ENCODE results near the gene FAM43A.

Gene FAM43A

GRCh38 chr3:194705227-194705626 is 19.5 kb downstream of the FAM43A start:
- peaks cover 4% of the 10 kb centered on the region for H3K4me1 ChIP-seq
- H3K9me3 ChIP-seq = no peaks in the 10 kb centered on the region
- DNase-seq (ENCODE audit: low spot score in 2 of 2) = no peak
- no peak overlapping the region for H3K4me3 ChIP-seq
- in situ Hi-C loops (cut with MboI; ENCODE audit: low sequenced_read_pairs) = no loop called here
- H3K27me3 ChIP-seq (ENCODE audit: low read depth) = no peaks in the 10 kb centered on the region
- H3K36me3 ChIP-seq (replicated peaks) = no peaks in the 10 kb centered on the region

GRCh38 chr3:194705761-194706160 is 20.1 kb downstream of the FAM43A start:
- Histone ChIP-seq H3K27me3 (ENCODE audit: low read depth) (no peaks in the 10 kb centered on the region), H3K36me3 (replicated peaks) (no peaks in the 10 kb centered on the region), H3K4me3 (no peak overlapping the region), H3K4me1 (peaks cover 5% of the 10 kb centered on the region), H3K9me3 (no peaks in the 10 kb centered on the region)
- in situ Hi-C loops (cut with MboI; ENCODE audit: low sequenced_read_pairs) = no loop called here
- DNase-seq (ENCODE audit: low spot score in 2 of 2) = no peak

- Histone ChIP-seq H3K9me3 (no peaks in the 10 kb centered on the region), H3K27me3 (ENCODE audit: low read depth) (no peaks in the 10 kb centered on the region), H3K36me3 (replicated peaks) (no peaks in the 10 kb centered on the region), H3K4me1 (peaks cover 5% of the 10 kb centered on the region), H3K4me3 (no peak overlapping the region)
- DNase-seq (ENCODE audit: low spot score in 2 of 2) = no peak
- in situ Hi-C loops (cut with MboI; ENCODE audit: low sequenced_read_pairs) = no loop called here
Observed at GRCh38 chr3:194707147-194707540, 21.5 kb downstream of the FAM43A start.

- Histone ChIP-seq H3K9me3 (no peaks in the 10 kb centered on the region), H3K36me3 (replicated peaks) (no peaks in the 10 kb centered on the region), H3K4me3 (no peak overlapping the region), H3K27me3 (ENCODE audit: low read depth) (no peaks in the 10 kb centered on the region), H3K4me1 (peaks cover 5% of the 10 kb centered on the region)
- no peak for DNase-seq (ENCODE audit: low spot score in 2 of 2)
- in situ Hi-C loops (cut with MboI; ENCODE audit: low sequenced_read_pairs) = no loop called here
Observed at GRCh38 chr3:194711286-194711685, 25.6 kb downstream of the FAM43A start.

GRCh38 chr3:194711913-194712312 is 26.2 kb downstream of the FAM43A start:
- peaks cover 5% of the 10 kb centered on the region for H3K4me1 ChIP-seq
- H3K36me3 ChIP-seq (replicated peaks) = no peaks in the 10 kb centered on the region
- no peaks in the 10 kb centered on the region for H3K27me3 ChIP-seq (ENCODE audit: low read depth)
- in situ Hi-C loops (cut with MboI; ENCODE audit: low sequenced_read_pairs) = no loop called here
- no peaks in the 10 kb centered on the region for H3K9me3 ChIP-seq
- no peak overlapping the region for H3K4me3 ChIP-seq
- no peak for DNase-seq (ENCODE audit: low spot score in 2 of 2)

- in situ Hi-C loops (cut with MboI; ENCODE audit: low sequenced_read_pairs) = no loop called here
- H3K36me3 ChIP-seq (replicated peaks) = no peaks in the 10 kb centered on the region
- H3K4me3 ChIP-seq = no peak overlapping the region
- no peaks in the 10 kb centered on the region for H3K9me3 ChIP-seq
- no peaks in the 10 kb centered on the region for H3K27me3 ChIP-seq (ENCODE audit: low read depth)
- no peak for DNase-seq (ENCODE audit: low spot score in 2 of 2)
- H3K4me1 ChIP-seq = peaks cover 5% of the 10 kb centered on the region
Observed at GRCh38 chr3:194713299-194714136, 27.8 kb downstream of the FAM43A start.

- Histone ChIP-seq H3K4me1 (peaks cover 5% of the 10 kb centered on the region), H3K27me3 (ENCODE audit: low read depth) (no peaks in the 10 kb centered on the region), H3K9me3 (no peaks in the 10 kb centered on the region), H3K36me3 (replicated peaks) (no peaks in the 10 kb centered on the region), H3K4me3 (no peak overlapping the region)
- in situ Hi-C loops (cut with MboI; ENCODE audit: low sequenced_read_pairs) = no loop called here
- no peak for DNase-seq (ENCODE audit: low spot score in 2 of 2)
Observed at GRCh38 chr3:194714137-194714455, 28.4 kb downstream of the FAM43A start.

GRCh38 chr3:194714564-194714963 is 28.9 kb downstream of the FAM43A start:
- no peaks in the 10 kb centered on the region for H3K9me3 ChIP-seq
- in situ Hi-C loops (cut with MboI; ENCODE audit: low sequenced_read_pairs) = no loop called here

GRCh38 chr3:194715022-194715800 is 29.5 kb downstream of the FAM43A start:
- H3K9me3 ChIP-seq = no peaks in the 10 kb centered on the region
- DNase-seq (ENCODE audit: low spot score in 2 of 2) = no peak
- H3K36me3 ChIP-seq (replicated peaks) = no peaks in the 10 kb centered on the region
- H3K4me1 ChIP-seq = peaks cover under 1% of the 10 kb centered on the region
- no peak overlapping the region for H3K4me3 ChIP-seq
- in situ Hi-C loops (cut with MboI; ENCODE audit: low sequenced_read_pairs) = no loop called here
- H3K27me3 ChIP-seq (ENCODE audit: low read depth) = no peaks in the 10 kb centered on the region

More at GRCh38 chr3:194714564-194714963, 28.9 kb downstream of the FAM43A start:
- Histone ChIP-seq H3K4me1 (peaks cover 5% of the 10 kb centered on the region), H3K4me3 (no peak overlapping the region), H3K36me3 (replicated peaks) (no peaks in the 10 kb centered on the region), H3K27me3 (ENCODE audit: low read depth) (no peaks in the 10 kb centered on the region)
- DNase-seq (ENCODE audit: low spot score in 2 of 2) = no peak

GRCh38 chr3:194718079-194718478 is 32.4 kb downstream of the FAM43A start:
- no peak for DNase-seq (ENCODE audit: low spot score in 2 of 2)
- H3K4me3 ChIP-seq = no peak overlapping the region
- no peaks in the 10 kb centered on the region for H3K36me3 ChIP-seq (replicated peaks)
- no peaks in the 10 kb centered on the region for H3K9me3 ChIP-seq
- no peaks in the 10 kb centered on the region for H3K27me3 ChIP-seq (ENCODE audit: low read depth)
- in situ Hi-C loops (cut with MboI; ENCODE audit: low sequenced_read_pairs) = no loop called here
- peaks cover 8% of the 10 kb centered on the region for H3K4me1 ChIP-seq

- peaks cover 16% of the 10 kb centered on the region for H3K4me1 ChIP-seq
Observed at GRCh38 chr3:194720048-194720447, 34.4 kb downstream of the FAM43A start.

GRCh38 chr3:194723846-194724618 is 38.3 kb downstream of the FAM43A start:
- peaks cover 16% of the 10 kb centered on the region for H3K4me1 ChIP-seq
- no peak overlapping the region for H3K4me3 ChIP-seq
- H3K27me3 ChIP-seq (ENCODE audit: low read depth) = no peaks in the 10 kb centered on the region
- no peaks in the 10 kb centered on the region for H3K36me3 ChIP-seq (replicated peaks)
- DNase-seq (ENCODE audit: low spot score in 2 of 2) = no peak
- in situ Hi-C loops (cut with MboI; ENCODE audit: low sequenced_read_pairs) = no loop called here
- no peaks in the 10 kb centered on the region for H3K9me3 ChIP-seq

More at GRCh38 chr3:194720048-194720447, 34.4 kb downstream of the FAM43A start:
- H3K27me3 ChIP-seq (ENCODE audit: low read depth) = no peaks in the 10 kb centered on the region
- H3K4me3 ChIP-seq = no peak overlapping the region
- H3K36me3 ChIP-seq (replicated peaks) = no peaks in the 10 kb centered on the region
- no peaks in the 10 kb centered on the region for H3K9me3 ChIP-seq
- in situ Hi-C loops (cut with MboI; ENCODE audit: low sequenced_read_pairs) = no loop called here
- DNase-seq (ENCODE audit: low spot score in 2 of 2) = no peak

GRCh38 chr3:194725346-194725745 is 39.7 kb downstream of the FAM43A start:
- no peaks in the 10 kb centered on the region for H3K36me3 ChIP-seq (replicated peaks)
- peaks cover 20% of the 10 kb centered on the region for H3K4me1 ChIP-seq
- no peak overlapping the region for H3K4me3 ChIP-seq
- no peaks in the 10 kb centered on the region for H3K27me3 ChIP-seq (ENCODE audit: low read depth)
- no peaks in the 10 kb centered on the region for H3K9me3 ChIP-seq
- DNase-seq (ENCODE audit: low spot score in 2 of 2) = no peak
- in situ Hi-C loops (cut with MboI; ENCODE audit: low sequenced_read_pairs) = no loop called here
